Cardiac muscle cell (in vitro differentiated cells and primary cell): Measurements from ENCODE around the gene ADAMTS2. TPM values are rescaled to one million over a fixed set of nuclear protein-coding genes. Genes with fewer than 3 reads are reported as not detected.

ENCODE experiments used
- DNase-seq, 2 donors: peaks; one replicate each; pipeline versions ENCODE4 v3.0.0 to v3.0.0-alpha.2; 2010 to 2017; ENCODE audit warnings: low read depth in 1 of 2, low spot score in 1 of 2
- H3K27ac ChIP-seq: fragments of 200-600 bp; sonication (generic); 2 replicates; pipeline ENCODE4 v1.5.1; 2016
- H3K27me3 ChIP-seq: fragments of 200-600 bp; sonication (generic); 2 replicates; pipeline ENCODE4 v1.6.0; 2016; ENCODE audit warnings: control low read depth
- H3K36me3 ChIP-seq: fragments of 200-600 bp; sonication (generic); 2 replicates; pipeline ENCODE4 v1.5.1; 2016; ENCODE audit warnings: control low read depth
- H3K4me1 ChIP-seq: fragments of 200-600 bp; sonication (generic); 2 replicates; pipeline ENCODE4 v1.8.1; 2017; ENCODE audit warnings: low read depth, mild to moderate bottlenecking, mixed run types
- H3K4me3 ChIP-seq: fragments of 200-600 bp; sonication (generic); 2 replicates; pipeline ENCODE4 v1.5.1; 2016; ENCODE audit warnings: mild to moderate bottlenecking
- H3K9me3 ChIP-seq: fragments of 200-600 bp; sonication (generic); 2 replicates; pipeline ENCODE4 v1.5.1; 2017; ENCODE audit warnings: low read depth, mild to moderate bottlenecking, control low read depth
- polyA plus RNA-seq: library from polyadenylated mRNA; unstranded; fragments of >200 nt; fragmentation: Nextera tagmentation; extraction: Ambion mirVana; gene quantifications from 2 replicates; pipeline ENCODE4 v1.2.1, GENCODE V29; 2016
- total RNA-seq: library from RNA; depleted of rRNA; stranded (reverse); fragments of >200 nt; gene quantifications from 2 replicates; pipeline ENCODE4 v1.2.3, GENCODE V29; 2016
- TF ChIP-seq, protein P1 (sequence below): IDR thresholded peaks from 2 replicates; pipeline ENCODE4 v1.5.1; 2012; ENCODE audit warnings: low read depth, mild to moderate bottlenecking, low read length

ADAMTS2 gene
- total and polyA plus RNA-seq, 2 experiments from 2014 or later: 3.1 to 8.8 TPM

DNA sequence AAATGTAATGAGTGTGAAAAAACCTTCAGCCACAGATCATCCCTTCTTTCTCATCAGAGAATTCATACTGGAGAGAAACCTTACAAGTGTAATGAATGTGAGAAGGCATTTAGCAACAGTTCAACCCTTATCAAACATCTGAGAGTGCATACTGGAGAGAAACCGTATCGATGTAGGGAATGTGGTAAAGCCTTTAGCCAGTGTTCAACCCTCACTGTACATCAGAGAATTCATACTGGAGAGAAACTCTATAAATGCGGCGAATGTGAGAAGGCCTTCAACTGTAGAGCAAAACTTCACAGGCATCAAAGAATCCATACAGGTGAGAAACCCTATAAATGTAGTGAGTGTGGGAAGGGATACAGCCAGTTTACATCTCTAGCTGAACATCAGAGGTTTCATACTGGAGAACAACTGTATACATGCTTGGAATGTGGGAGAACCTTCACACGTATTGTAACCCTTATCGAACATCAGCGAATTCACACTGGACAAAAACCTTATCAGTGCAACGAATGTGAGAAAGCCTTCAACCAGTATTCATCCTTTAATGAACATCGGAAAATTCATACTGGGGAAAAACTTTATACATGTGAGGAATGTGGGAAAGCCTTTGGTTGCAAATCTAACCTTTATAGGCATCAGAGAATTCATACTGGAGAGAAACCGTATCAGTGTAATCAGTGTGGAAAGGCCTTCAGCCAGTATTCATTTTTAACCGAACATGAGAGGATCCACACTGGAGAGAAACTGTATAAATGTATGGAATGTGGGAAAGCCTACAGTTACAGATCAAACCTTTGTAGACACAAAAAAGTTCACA is 265.9 kb downstream of the ADAMTS2 start:
- no peak for DNase-seq
- Histone ChIP-seq H3K36me3 (no peaks in the 10 kb centered on the region), H3K4me3 (no peak overlapping the region)

DNA sequence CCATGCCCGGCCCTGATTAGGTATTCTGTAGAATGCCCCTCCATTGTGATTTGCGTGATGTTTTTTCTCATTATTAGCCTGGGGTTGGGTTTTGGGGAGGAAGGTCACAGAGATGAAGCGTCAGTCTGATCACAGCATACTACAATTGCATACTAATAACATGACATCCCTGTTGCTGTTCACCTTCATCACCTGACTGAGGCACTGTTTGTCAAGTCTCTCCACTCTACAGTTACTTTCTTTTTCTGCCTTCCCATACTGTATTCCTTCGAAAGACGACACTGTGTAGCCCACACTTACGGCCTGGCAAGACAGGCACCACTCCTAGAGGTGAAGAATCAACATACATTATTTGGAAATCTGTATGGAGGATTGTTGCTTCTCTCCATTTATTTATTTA is 279.6 kb downstream of the ADAMTS2 start:
- no peaks in the 10 kb centered on the region for H3K9me3 ChIP-seq
- no peaks in the 10 kb centered on the region for H3K27me3 ChIP-seq
- H3K36me3 ChIP-seq: no peaks in the 10 kb centered on the region
- DNase-seq: no peak
- no peaks in the 10 kb centered on the region for H3K4me1 ChIP-seq
- TF ChIP-seq, protein P1, sequence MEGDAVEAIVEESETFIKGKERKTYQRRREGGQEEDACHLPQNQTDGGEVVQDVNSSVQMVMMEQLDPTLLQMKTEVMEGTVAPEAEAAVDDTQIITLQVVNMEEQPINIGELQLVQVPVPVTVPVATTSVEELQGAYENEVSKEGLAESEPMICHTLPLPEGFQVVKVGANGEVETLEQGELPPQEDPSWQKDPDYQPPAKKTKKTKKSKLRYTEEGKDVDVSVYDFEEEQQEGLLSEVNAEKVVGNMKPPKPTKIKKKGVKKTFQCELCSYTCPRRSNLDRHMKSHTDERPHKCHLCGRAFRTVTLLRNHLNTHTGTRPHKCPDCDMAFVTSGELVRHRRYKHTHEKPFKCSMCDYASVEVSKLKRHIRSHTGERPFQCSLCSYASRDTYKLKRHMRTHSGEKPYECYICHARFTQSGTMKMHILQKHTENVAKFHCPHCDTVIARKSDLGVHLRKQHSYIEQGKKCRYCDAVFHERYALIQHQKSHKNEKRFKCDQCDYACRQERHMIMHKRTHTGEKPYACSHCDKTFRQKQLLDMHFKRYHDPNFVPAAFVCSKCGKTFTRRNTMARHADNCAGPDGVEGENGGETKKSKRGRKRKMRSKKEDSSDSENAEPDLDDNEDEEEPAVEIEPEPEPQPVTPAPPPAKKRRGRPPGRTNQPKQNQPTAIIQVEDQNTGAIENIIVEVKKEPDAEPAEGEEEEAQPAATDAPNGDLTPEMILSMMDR: no peak
- no peak overlapping the region for H3K4me3 ChIP-seq
- no peak overlapping the region for H3K27ac ChIP-seq

More for the DNA sequence above, 265.9 kb downstream of the ADAMTS2 start:
- TF ChIP-seq, protein P1: no peak
- H3K4me1 ChIP-seq: no peaks in the 10 kb centered on the region
- H3K27me3 ChIP-seq: no peaks in the 10 kb centered on the region
- H3K27ac ChIP-seq: no peak overlapping the region
- H3K9me3 ChIP-seq: no peaks in the 10 kb centered on the region

DNA sequence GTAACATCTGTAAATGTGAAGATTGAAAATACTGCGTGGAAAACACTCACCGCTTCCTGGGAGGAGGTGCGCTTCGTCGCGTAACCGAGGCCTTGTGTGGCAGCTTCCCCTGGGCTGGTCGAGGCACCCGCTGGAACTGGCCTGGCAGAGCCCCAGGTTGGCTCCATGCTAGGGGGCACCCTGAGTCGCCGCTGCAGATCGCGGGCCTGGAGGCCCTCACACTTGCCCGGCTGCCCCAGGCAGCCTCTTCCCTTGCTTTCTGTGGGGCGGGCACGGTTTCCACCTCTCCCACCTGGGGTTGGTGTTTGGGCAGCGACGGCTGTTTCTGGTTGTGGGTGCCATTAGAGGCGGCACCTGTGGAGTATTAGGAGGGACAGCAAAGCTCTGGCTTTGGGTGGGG is 284.2 kb downstream of the ADAMTS2 start:
- no peak overlapping the region for H3K27ac ChIP-seq
- H3K36me3 ChIP-seq: no peaks in the 10 kb centered on the region
- no peak for DNase-seq
- H3K27me3 ChIP-seq: no peaks in the 10 kb centered on the region
- peak overlapping the region; percentile 42 for H3K4me3 ChIP-seq
- H3K4me1 ChIP-seq: no peaks in the 10 kb centered on the region
- TF ChIP-seq, protein P1: no peak
- no peaks in the 10 kb centered on the region for H3K9me3 ChIP-seq

Other genes with a start within 250 kb of the ADAMTS2 start
- gene RUFY1, start 205.1 kb upstream of the ADAMTS2 start, total RNA-seq: 19.4 and 33.6 TPM in 2 replicates
- 25.1 and 25.6 TPM in 2 replicates for gene RUFY1, start 205.1 kb upstream of the ADAMTS2 start, polyA plus RNA-seq